GM21360 (cell line): ENCODE measurements around the gene HUNK.
"Not testable (repeated sequence)": the region's sequence is repeated elsewhere in the genome, so short reads cannot be mapped to it uniquely, and the experiment has no call there.

Experiments
- ATAC-seq: cut with Tn5 transposase; IDR thresholded peaks from one replicate; pipeline ENCODE4 v1.9.1; 2021; ENCODE audit warnings: mild to moderate bottlenecking, moderate library complexity; ENCODE audit not compliant: unreplicated experiment

Gene HUNK

GRCh38 chr21:31918250-31918775, 45.5 kb downstream of the HUNK start:
- ATAC-seq: no peak

- ATAC-seq: no peak
Observed at GRCh38 chr21:31920275-31920674, 47.5 kb downstream of the HUNK start.

- ATAC-seq: no peak
Observed at GRCh38 chr21:31921079-31921478, 48.3 kb downstream of the HUNK start.

GRCh38 chr21:31922881-31923280, 50.1 kb downstream of the HUNK start:
- ATAC-seq: no peak

GRCh38 chr21:31923756-31924155, 50.9 kb downstream of the HUNK start:
- ATAC-seq: no peak

GRCh38 chr21:31924548-31924947, 51.7 kb downstream of the HUNK start:
- ATAC-seq: no peak

GRCh38 chr21:31926498-31926897, 53.7 kb downstream of the HUNK start:
- no peak for ATAC-seq

GRCh38 chr21:31927689-31928353, 55.0 kb downstream of the HUNK start:
- no peak for ATAC-seq

GRCh38 chr21:31928656-31929055, 55.8 kb downstream of the HUNK start:
- no peak for ATAC-seq

- ATAC-seq: no peak
Observed at GRCh38 chr21:31929548-31929947, 56.7 kb downstream of the HUNK start.

- ATAC-seq: no peak
Observed at GRCh38 chr21:31930001-31930400, 57.2 kb downstream of the HUNK start.

GRCh38 chr21:31931644-31932469, 59.0 kb downstream of the HUNK start:
- ATAC-seq: no peak

GRCh38 chr21:31932470-31932764, 59.6 kb downstream of the HUNK start:
- no peak for ATAC-seq

- no peak for ATAC-seq
Observed at GRCh38 chr21:31937303-31937702, 64.5 kb downstream of the HUNK start.

- ATAC-seq: no peak
Observed at GRCh38 chr21:31938330-31939301, 65.8 kb downstream of the HUNK start.

GRCh38 chr21:31941694-31942093, 68.9 kb downstream of the HUNK start:
- ATAC-seq: no peak

- ATAC-seq: no peak
Observed at GRCh38 chr21:31943561-31943960, 70.7 kb downstream of the HUNK start.

- ATAC-seq: no peak
Observed at GRCh38 chr21:31945141-31945540, 72.3 kb downstream of the HUNK start.

- no peak for ATAC-seq
Observed at GRCh38 chr21:31945546-31945945, 72.7 kb downstream of the HUNK start.

- ATAC-seq: no peak
Observed at GRCh38 chr21:31946231-31946630, 73.4 kb downstream of the HUNK start.

GRCh38 chr21:31946876-31947550, 74.2 kb downstream of the HUNK start:
- not testable (repeated sequence) for ATAC-seq
